PC-3 (cell line): ENCODE data around the gene ALX3.

Experiments
- CTCF ChIP-seq: fragments of 300-600 bp; sonication (generic); conservative IDR thresholded peaks from 2 replicates; pipeline ENCODE4 v1.5.1; 2017; ENCODE audit warnings: antibody characterized with exemption, low read depth, mild to moderate bottlenecking, low read length
- EZH2 ChIP-seq: fragments of 300-600 bp; sonication (generic); IDR thresholded peaks from one replicate; pipeline ENCODE4 v1.6.1; 2017; ENCODE audit warnings: antibody characterized with exemption, mild to moderate bottlenecking, low read length; ENCODE audit not compliant: unreplicated experiment
- EZH2phosphoT487 ChIP-seq: fragments of 300-600 bp; sonication (generic); IDR thresholded peaks from 2 replicates; pipeline ENCODE4 v1.6.1; 2018; ENCODE audit warnings: mild to moderate bottlenecking, antibody characterized with exemption, low read length, borderline replicate concordance

GRCh38 chr1:110089561-110090275, 19.2 kb upstream of the ALX3 start:
- no peak for TF ChIP-seq CTCF
- no peak for TF ChIP-seq EZH2
- no peak for TF ChIP-seq EZH2phosphoT487
